Measurements from ENCODE around the gene C5AR1.
"Not testable (repeated sequence)": the region's sequence is repeated elsewhere in the genome, so short reads cannot be mapped to it uniquely, and the experiment has no call there.

Gene C5AR1

GRCh38 chr19:47296036-47296435, 13.6 kb upstream of the C5AR1 start:
- DNase-seq = peak; percentile 65

- DNase-seq = not testable (repeated sequence)
These were observed 8.8 kb upstream of the C5AR1 start for GRCh38 chr19:47300867-47301266.

- DNase-seq = no peak
These were observed 7.4 kb upstream of the C5AR1 start for GRCh38 chr19:47302249-47302648.

GRCh38 chr19:47303966-47304365, 5.7 kb upstream of the C5AR1 start:
- no peak for DNase-seq

GRCh38 chr19:47305309-47305751, 4.3 kb upstream of the C5AR1 start:
- DNase-seq = peak; percentile 70

- DNase-seq = no peak
These were observed 3.4 kb upstream of the C5AR1 start for GRCh38 chr19:47306303-47306702.

GRCh38 chr19:47309038-47309437, 623 bp upstream of the C5AR1 start:
- DNase-seq = no peak

GRCh38 chr19:47310323-47310722, 662 bp downstream of the C5AR1 start:
- no peak for DNase-seq

GRCh38 chr19:47310819-47311218, 1.2 kb downstream of the C5AR1 start:
- no peak for DNase-seq

GRCh38 chr19:47312366-47313006, 2.8 kb downstream of the C5AR1 start:
- no peak for DNase-seq

GRCh38 chr19:47313754-47314295, 4.2 kb downstream of the C5AR1 start:
- DNase-seq = no peak

GRCh38 chr19:47315125-47315821, 5.6 kb downstream of the C5AR1 start:
- DNase-seq = no peak

GRCh38 chr19:47316513-47316912, 6.9 kb downstream of the C5AR1 start:
- no peak for DNase-seq

GRCh38 chr19:47319923-47320871, 10.5 kb downstream of the C5AR1 start:
- no peak for DNase-seq

GRCh38 chr19:47321630-47322029, 12.0 kb downstream of the C5AR1 start:
- no peak for DNase-seq

- DNase-seq = no peak
These were observed 12.4 kb downstream of the C5AR1 start for GRCh38 chr19:47322058-47322457.

- DNase-seq = no peak
These were observed 13.7 kb downstream of the C5AR1 start for GRCh38 chr19:47323409-47323808.

GRCh38 chr19:47323872-47324271, 14.2 kb downstream of the C5AR1 start:
- DNase-seq = no peak

GRCh38 chr19:47324502-47324901, 14.8 kb downstream of the C5AR1 start:
- no peak for DNase-seq

GRCh38 chr19:47330466-47330869, 20.8 kb downstream of the C5AR1 start:
- no peak for DNase-seq

GRCh38 chr19:47331490-47331889, 21.8 kb downstream of the C5AR1 start:
- no peak for DNase-seq

GRCh38 chr19:47331931-47332547, 22.4 kb downstream of the C5AR1 start, which contains the start of gene C5AR2:
Gene C5AR2, plus strand, starts transcription at chr19:47332175. Its CDS starts 8,625 bp downstream, at chr19:47340800.
- peak; percentile 48 for DNase-seq
